ENCODE data around the gene LTB4R. TPM values are rescaled to one million over a fixed set of nuclear protein-coding genes. Genes with fewer than 3 reads are reported as not detected.

The LTB4R gene
- total RNA-seq, 4 donors from 2014 or later = 3.7 to 19.5 (median 5.6) TPM

DNA sequence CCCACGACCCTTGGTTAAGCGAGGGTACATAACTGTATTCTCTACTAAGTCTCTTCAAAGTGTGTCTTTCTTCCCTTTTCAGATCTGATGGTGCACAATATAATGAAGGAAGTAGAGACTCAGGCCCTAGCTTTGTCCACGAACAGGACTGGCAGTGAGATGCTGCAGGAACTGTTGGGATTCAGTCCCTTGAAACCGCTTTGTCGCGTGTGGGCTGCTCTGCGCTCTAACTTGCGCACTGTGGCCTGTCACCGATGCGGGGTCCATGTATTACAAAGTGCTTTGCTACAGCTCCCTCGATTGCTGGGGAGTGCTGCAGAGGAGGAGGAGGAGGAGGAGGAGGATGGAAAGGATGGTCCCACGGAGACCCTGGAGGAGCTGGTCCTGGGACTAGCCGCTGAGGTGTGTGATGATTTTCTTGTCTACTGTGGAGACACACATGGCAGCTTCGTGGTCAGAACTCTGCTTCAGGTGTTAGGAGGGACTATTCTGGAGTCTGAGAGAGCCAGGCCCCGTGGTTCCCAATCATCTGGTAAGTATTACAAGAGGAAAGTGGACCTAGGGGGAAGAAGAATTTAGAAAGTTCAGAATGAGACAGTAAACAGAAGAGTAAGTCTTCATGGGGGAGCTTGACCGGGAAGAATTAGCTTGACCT lies 10.8 kb upstream of the LTB4R start:
- Histone ChIP-seq H3K4me1 (no peaks in the 10 kb centered on the region), H3K36me3 (no peaks in the 10 kb centered on the region), H3K27me3 (no peaks in the 10 kb centered on the region), H3K4me3 (peak overlapping the region; percentile 90 to 93), H3K9me3 (no peaks in the 10 kb centered on the region), H3K27ac (peak overlapping the region; percentile 77 to 85)
- TF ChIP-seq, protein P1, sequence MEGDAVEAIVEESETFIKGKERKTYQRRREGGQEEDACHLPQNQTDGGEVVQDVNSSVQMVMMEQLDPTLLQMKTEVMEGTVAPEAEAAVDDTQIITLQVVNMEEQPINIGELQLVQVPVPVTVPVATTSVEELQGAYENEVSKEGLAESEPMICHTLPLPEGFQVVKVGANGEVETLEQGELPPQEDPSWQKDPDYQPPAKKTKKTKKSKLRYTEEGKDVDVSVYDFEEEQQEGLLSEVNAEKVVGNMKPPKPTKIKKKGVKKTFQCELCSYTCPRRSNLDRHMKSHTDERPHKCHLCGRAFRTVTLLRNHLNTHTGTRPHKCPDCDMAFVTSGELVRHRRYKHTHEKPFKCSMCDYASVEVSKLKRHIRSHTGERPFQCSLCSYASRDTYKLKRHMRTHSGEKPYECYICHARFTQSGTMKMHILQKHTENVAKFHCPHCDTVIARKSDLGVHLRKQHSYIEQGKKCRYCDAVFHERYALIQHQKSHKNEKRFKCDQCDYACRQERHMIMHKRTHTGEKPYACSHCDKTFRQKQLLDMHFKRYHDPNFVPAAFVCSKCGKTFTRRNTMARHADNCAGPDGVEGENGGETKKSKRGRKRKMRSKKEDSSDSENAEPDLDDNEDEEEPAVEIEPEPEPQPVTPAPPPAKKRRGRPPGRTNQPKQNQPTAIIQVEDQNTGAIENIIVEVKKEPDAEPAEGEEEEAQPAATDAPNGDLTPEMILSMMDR (IDR thresholded peaks at IDR 0.05) = no peak
- TF ChIP-seq POLR2A (IDR thresholded peaks at IDR 0.05) = no peak
- no peak for DNase-seq
- intact Hi-C loops (cut with DNase I; ENCODE audit: low total_unique reads) = no loop called here

DNA sequence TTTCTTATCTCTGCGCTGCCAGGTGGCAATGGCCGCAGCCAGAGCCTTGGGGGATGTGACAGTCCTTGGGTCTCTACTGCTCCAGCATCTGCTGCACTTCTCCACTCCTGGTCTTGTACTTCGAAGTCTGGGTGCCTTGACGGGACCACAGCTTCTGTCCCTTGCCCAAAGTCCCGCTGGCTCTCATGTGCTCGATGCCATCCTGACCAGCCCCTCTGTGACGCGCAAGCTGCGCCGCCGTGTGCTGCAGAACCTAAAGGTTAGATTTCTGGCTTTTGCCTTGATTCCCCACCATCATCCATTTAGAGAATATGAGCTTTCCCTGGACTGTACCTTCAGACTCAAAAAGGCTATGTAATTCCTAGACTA lies 7.3 kb upstream of the LTB4R start:
- DNase-seq = no peak
- H3K27ac ChIP-seq = no peak overlapping the region
- TF ChIP-seq, protein P1 (IDR thresholded peaks at IDR 0.05) = no peak
- TF ChIP-seq POLR2A (IDR thresholded peaks at IDR 0.05) = no peak
- intact Hi-C loops (cut with DNase I; ENCODE audit: low total_unique reads) = no loop called here
- H3K4me3 ChIP-seq = no peak overlapping the region
- H3K27me3 ChIP-seq = no peaks in the 10 kb centered on the region
- no peaks in the 10 kb centered on the region for H3K9me3 ChIP-seq
- no peaks in the 10 kb centered on the region for H3K36me3 ChIP-seq
- H3K4me1 ChIP-seq = no peaks in the 10 kb centered on the region

- no peak overlapping the region for H3K27ac ChIP-seq
- no peaks in the 10 kb centered on the region for H3K36me3 ChIP-seq
- H3K4me3 ChIP-seq = no peak overlapping the region
- no peaks in the 10 kb centered on the region for H3K9me3 ChIP-seq
- no peak for DNase-seq
- H3K4me1 ChIP-seq = peaks cover 5 to 11% of the 10 kb centered on the region in 2 donors
- H3K27me3 ChIP-seq = no peaks in the 10 kb centered on the region
- intact Hi-C loops (cut with DNase I; ENCODE audit: low total_unique reads) = no loop called here
- TF ChIP-seq, protein P1 (IDR thresholded peaks at IDR 0.05) = no peak
- TF ChIP-seq POLR2A (IDR thresholded peaks at IDR 0.05) = no peak
Observed at GRCh38 chr14:24307156-24307574, 4.1 kb upstream of the LTB4R start.

DNA sequence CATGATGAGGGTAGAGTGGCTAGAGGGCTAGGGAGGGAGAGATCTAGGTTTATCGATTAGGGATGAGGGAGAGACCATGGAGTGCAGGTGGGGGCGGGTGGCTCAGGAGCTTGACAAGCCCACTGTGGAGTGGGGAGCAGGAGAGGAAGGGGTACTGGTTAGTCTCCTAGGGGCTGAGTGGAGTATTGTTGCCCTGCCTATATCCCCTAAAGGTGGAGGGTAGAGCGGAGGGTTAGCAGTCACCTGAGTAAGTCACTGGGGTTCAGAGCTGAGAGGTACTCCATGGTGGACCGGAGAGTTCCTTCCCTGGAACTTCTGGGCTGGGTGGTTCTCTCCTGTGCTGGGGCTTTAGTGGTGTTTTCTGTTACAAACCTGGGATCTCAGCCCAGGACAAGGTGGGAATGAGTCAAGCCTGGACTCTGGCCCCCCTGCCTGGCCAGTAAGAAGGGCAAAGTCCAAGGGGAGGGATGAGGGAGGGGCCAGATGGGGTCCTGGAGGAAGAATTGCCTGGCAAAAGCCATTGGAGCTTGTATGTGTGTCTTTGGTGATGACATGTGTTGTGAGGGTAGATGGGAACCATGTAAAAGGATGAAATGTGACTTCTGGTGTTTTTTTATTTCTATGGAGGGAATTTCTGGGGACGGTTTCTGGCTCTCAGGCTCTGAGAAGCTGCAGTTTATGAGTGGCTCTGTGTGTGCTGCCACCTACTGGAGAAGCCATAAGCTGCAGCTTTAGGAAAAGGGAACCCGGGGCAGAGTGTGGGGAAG lies 3.5 kb upstream of the LTB4R start, which contains the start of gene CIDEB:
Gene CIDEB, minus strand, starts transcription at position 403 of the 767 bp plus-strand sequence. Its CDS starts 119 bp downstream, at position 284.
- Histone ChIP-seq H3K36me3 (no peaks in the 10 kb centered on the region), H3K9me3 (no peaks in the 10 kb centered on the region), H3K27ac (no peak within 1 kb of the TSS), H3K4me1 (peaks cover 5 to 11% of the 10 kb centered on the region in 2 donors), H3K27me3 (no peaks in the 10 kb centered on the region), H3K4me3 (no peak within 1 kb of the TSS)
- intact Hi-C loops (cut with DNase I; ENCODE audit: low total_unique reads) = no loop called here
- TF ChIP-seq, protein P1 (IDR thresholded peaks at IDR 0.05) = peak; percentile 67 to 85 (median 72)
- TF ChIP-seq POLR2A (IDR thresholded peaks at IDR 0.05) = no peak
- peak in 1 of 2 donors; percentile 52 for DNase-seq
